T-helper 22 cell (primary cell): ENCODE results near the gene CUX1.
"Not testable (repeated sequence)": the region's sequence is repeated elsewhere in the genome, so short reads cannot be mapped to it uniquely, and the experiment has no call there.

Experiments used
- DNase-seq: peaks from one replicate; pipeline ENCODE4 v3.0.0-alpha.2; 2020; ENCODE audit warnings: low read depth

The CUX1 gene

DNA sequence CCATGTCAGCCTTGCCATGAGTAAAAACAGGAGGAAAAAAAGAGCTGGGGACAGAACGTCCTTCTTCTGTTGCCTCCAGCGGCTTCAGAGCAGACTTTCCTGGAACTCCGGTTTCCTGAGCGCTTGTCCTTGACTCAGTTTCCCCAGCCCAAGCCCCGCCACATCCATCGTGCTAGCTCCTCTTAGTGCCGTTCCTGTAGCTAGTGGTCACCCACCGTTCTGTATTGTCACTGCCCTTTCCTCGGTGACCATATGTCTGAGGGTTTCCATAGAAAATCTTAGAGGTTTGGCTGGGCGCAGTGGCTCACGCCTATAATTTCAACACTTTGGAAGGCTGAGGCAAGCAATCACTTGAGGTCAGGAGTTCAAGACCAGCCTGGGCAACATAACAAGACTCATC is 100.1 kb downstream of the CUX1 start:
- DNase-seq = no peak

DNA sequence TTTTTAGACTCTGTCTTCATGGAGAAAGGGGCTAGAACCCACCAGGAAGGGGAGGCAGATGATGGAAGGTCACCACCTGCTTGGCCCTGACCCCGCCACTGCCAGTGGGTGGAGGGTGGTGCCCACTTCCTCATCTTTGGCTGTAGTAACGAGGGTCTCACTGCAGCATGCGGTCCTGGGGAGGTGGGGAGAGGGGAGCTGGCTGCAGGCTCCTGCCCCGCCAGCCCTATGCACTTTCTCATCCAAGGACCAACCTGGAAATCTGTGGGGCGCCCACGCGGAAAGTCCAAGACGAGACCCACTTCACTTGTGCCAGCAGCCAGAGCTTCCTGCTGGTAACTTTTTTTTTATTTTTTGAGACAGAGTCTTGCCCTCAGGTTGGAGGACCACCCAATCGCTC is 101.0 kb downstream of the CUX1 start:
- no peak for DNase-seq

DNA sequence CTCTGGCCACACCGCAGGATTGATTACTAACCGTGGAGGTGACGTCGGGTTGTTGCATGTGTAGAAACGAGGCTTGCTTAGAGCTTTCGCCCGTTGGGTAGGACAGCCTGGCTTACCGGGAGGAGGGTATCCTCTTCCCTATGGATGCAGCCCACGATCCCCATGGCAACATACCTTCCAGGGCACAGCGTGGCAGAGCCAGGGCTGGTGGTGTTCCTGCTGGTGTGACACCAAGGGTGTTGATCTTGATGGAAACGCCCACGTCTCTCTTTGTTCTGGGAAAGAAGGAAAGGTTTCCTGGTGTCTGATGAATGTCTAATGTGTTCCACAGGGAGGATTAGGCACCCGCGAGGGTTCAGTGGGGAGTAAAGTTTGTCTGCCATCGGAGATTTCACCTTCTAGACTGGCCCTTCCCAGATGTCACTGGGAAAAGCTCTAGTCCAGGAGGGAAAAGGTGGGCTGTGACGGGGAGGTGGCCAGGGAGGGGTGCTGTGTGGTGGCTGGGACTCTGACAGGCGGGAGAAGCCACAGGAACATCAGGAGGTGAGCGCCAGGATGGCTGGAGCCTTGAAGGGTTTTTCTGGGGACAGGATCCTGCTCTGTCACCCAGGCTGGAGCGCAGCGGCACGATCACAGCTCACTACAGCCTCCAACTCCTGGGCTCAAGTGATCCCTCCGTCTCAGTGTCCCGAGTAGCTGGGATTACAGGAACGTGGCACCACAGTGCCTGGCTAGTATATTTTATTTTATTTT is 102.1 kb downstream of the CUX1 start:
- no peak for DNase-seq

DNA sequence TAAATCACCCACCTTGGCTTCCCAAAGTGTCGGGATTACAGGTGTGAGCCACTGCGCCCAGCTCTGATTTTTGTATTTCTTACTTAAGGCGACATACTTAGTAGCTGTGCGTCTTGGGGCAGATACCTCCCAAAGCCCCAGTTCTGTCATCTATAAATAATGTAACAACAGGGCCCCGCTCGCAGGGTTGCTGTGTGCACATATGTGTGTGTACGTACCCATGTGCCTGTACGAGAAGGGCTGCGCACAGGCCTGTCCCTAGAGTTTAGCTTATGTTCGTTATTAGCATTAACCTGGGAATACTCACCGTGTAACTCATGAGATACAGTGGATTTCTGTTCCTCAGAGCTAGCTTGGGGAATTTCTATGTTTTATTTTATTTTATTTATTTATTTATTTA is 103.6 kb downstream of the CUX1 start:
- no peak for DNase-seq

DNA sequence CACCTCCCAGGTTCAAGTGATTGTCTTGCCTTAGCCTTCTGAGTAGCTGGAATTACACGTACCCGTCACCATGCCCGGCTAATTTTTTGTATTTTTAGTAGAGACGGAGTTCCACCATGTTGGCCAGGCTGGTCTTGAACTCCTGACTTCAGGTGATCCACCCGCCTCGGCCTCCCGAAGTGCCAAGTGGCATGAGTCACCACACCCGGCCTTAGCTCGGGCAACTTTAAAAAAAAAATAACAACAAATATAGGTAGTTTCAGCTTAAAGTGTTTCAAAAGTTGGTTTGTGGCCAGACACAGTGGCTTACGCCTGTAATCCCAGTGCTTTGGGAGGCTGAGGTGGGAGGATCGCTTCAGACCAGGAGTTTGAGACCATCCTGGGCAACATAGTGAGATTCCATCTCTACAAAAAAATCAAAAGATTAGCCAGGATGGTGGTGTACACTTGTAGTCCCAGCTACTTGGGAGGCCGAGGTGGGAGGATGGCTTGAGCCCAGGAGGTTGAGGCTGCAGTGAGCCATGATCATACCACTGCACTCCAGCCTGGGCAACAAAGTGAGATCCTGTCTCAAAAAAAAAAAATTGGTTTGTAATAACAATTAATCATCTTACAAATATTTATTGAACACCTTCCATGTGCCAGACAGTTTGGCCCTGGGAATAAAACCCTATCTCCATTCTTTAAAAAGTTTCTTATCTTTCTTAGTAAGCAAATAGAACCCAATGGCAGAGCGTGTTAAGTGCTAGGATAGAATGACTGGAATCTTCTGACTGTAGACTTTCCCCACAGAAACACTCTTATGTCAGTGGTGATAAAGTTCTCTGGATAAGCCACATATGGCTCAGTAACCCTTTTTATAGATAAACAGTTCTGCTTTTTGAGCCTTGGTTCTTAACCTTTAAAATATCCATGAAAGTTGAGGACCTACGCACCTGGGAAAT is 104.4 kb downstream of the CUX1 start:
- DNase-seq = not testable (repeated sequence)

GRCh38 chr7:101922631-101923601 is 105.5 kb downstream of the CUX1 start:
- no peak for DNase-seq

GRCh38 chr7:101923602-101923985 is 106.2 kb downstream of the CUX1 start:
- DNase-seq = no peak

GRCh38 chr7:101924171-101924570 is 106.7 kb downstream of the CUX1 start:
- DNase-seq = no peak

- no peak for DNase-seq
Observed at GRCh38 chr7:101926265-101926664, 108.8 kb downstream of the CUX1 start.

- no peak for DNase-seq
Observed at GRCh38 chr7:101927389-101927788, 110.0 kb downstream of the CUX1 start.

GRCh38 chr7:101927802-101928201 is 110.4 kb downstream of the CUX1 start:
- DNase-seq = no peak

- no peak for DNase-seq
Observed at GRCh38 chr7:101929256-101929655, 111.8 kb downstream of the CUX1 start.

DNA sequence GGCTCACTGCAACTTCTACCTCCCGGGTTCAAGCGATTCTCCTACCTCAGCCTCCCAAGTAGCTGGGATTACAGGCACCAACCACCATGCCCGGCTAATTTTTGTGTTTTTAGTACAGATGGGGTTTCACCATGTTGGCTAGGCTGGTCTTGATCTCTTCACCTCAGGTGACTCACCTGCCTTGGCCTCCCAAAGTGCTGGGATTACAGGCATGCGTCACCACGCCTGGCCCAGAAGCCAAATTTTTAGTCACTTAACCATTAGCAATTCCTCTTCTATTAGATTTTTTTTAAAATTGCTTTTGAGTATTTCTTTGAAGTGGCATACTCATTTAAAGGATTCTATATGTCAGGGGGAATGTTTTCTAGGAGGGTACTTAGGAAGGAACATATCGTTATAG is 112.5 kb downstream of the CUX1 start:
- not testable (repeated sequence) for DNase-seq

GRCh38 chr7:101932083-101932482 is 114.7 kb downstream of the CUX1 start:
- no peak for DNase-seq

DNA sequence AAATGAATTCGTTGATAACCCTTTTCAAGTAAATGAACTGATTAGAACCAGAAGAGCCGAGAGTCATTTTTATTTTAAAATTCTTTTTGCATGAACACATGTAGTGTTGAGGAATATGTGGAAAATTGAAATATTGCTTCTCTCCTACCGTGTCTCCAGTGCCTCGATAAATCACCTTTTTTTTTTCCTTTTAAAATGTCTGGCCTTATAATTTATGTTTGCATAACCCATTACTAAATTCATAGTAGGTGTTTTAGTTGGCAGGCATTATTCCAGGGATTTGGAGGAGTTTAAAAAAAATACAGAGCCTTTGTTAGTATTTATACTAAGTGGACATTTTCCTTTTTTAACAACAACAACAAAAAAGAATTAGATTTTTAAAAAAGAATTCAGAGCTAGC is 115.6 kb downstream of the CUX1 start:
- no peak for DNase-seq

GRCh38 chr7:101933688-101934121 is 116.3 kb downstream of the CUX1 start:
- DNase-seq = no peak

DNA sequence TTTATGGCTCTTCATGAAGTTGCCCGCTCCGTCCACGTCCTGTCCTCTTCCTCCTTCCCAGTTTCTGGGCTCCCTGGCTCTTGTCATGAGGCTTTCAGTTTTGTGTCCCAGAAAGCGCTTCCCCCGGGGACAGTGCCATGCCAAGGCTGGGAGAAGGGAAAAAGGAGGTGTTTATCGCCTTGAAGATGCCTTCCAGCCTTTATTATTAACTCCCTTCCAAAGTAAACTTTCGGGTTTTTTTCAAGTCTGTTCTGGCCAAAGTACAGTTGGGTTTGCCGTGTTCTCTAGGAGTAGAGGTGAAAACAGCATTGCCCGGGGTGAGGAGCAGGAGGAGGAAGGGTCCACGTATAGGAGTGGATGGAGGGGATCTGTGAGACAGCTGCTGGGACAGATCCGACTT is 117.2 kb downstream of the CUX1 start:
- no peak for DNase-seq

DNA sequence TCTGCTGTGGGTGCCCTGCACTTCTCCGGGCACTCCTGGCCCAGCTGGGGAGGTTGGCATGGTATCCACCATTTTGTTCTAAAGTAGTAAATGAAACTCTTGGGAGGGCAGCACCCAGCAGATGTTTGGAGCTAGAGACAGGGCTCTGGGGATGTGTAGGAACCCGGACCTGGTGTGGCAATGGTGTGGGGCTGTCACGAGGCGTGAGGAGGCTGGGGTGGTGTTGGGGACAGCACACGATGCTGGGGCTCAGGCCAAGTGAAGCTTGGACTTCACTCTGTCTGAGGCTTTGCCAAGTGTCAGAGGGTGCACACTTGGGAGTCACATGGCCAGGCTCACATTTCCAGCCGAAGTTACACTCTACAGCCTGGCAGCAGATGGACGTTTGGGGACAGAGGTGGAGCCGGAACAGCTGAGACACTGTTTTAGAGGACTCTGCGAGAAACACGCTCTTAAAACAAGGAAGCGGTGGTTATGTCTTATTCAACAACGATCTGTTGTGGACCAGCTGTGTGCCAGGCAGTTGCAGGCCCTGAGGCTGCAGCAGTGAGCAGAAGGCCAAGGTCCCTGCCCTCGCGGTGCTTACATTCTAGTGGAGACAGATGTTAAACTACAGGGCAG is 118.2 kb downstream of the CUX1 start:
- DNase-seq = no peak

DNA sequence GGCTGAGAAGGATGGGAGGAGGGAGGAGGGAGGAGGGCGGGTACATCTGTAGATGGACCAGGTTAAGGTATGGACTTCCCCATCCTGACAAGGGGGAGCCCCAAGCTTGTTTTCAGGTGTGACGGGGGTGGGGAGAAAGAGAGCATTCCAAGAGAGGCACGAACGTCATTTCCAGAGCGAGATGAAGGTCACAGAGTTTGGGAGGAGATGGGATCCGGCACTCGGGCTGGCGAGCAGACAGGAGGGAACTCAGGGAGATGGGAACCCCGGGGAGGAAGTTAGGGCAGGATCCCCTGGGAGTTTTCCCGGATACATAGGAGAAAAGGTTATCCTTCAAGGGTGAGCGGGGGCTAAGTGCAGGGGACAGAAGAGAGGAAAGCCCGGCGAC is 118.8 kb downstream of the CUX1 start:
- DNase-seq = no peak

DNA sequence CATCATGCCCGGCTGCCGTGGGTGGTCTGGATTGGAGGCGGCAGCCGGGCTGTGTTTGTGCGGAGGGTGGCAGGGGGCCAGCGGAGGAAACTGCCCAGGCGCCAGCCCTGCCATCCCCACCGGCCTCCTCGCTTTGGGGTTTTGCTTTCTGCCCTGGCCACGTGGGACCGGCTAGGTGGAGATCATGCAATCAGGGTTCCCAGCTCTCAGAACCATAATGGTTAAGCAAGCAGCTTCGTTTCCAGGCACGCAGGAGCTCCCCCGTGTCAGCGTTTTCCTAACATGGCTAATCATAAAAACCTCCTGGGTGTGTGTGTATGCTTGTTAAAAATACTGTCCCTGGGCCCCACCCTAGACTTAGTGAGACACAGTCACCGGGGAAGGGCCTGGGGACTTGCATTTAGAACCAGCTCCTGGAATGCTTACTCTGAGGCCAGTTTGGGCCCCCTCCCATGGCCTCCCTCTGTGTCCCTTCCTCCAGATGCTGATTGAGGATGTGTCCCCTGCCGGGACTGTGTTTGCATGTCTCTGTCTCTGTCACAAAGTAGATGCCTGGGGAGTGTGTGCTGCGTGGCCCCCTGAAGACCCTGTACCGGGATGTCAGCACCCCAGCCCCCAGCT is 119.3 kb downstream of the CUX1 start:
- DNase-seq = no peak
